Transverse colon (tissue), 4 donors: ENCODE measurements around the gene STAM2. TPM values are rescaled to one million over a fixed set of nuclear protein-coding genes. Genes with fewer than 3 reads are reported as not detected.

Source experiments
- DNase-seq: peaks from one replicate; pipeline ENCODE4 v3.0.0-alpha.2; 2019
- H3K27ac ChIP-seq, 4 donors: fragments of 200-600 bp; sonication (generic); 2 replicates each; pipeline ENCODE4 v1.5.1; 2016 to 2018; ENCODE audit warnings: inconsistent platforms in 4 of 4
- H3K27me3 ChIP-seq: fragments of 200-600 bp; sonication (generic); 2 replicates; pipeline ENCODE4 v1.5.1; 2017; ENCODE audit warnings: inconsistent platforms
- H3K36me3 ChIP-seq, 4 donors: fragments of 200-600 bp; sonication (generic); 2 replicates each; pipeline ENCODE4 v1.5.1; 2017 to 2019; ENCODE audit warnings: inconsistent platforms in 4 of 4
- H3K4me1 ChIP-seq, 4 donors: fragments of 200-600 bp; sonication (generic); 2 replicates each; pipeline ENCODE4 v1.5.1; 2017 to 2020; ENCODE audit warnings: inconsistent platforms in 4 of 4
- H3K4me3 ChIP-seq, 4 donors: fragments of 200-600 bp; sonication (generic); 1 replicate in 1 of 4; 2 replicates in 3 of 4; pipeline versions ENCODE4 v1.5.1 to v1.6.1; 2017 to 2019; ENCODE audit warnings: inconsistent platforms in 4 of 4
- H3K9me3 ChIP-seq, 2 donors: fragments of 200-600 bp; sonication (generic); 2 replicates each; pipeline ENCODE4 v1.5.1; 2017 to 2019; ENCODE audit warnings: inconsistent platforms in 2 of 2
- CTCF ChIP-seq, 5 experiments: fragments of 200-600 bp in 3 of 5; fragments of 450-650 bp in 2 of 5; sonication (generic) in 3 of 5; IDR thresholded peaks; 1 replicate in 2 of 5; 2 replicates in 3 of 5; pipeline ENCODE4 v1.5.1; 2016 to 2017; ENCODE audit warnings: antibody characterized with exemption in 5 of 5, inconsistent platforms in 3 of 5, mild to moderate bottlenecking in 2 of 5, moderate library complexity in 1 of 5
- EP300 ChIP-seq: sonication (generic); formaldehyde crosslinking; IDR thresholded peaks from one replicate; pipeline ENCODE4 v1.6.1; 2017; ENCODE audit warnings: antibody characterized with exemption, low read depth
- POLR2A ChIP-seq: fragments of 450-650 bp; IDR thresholded peaks from one replicate; pipeline ENCODE4 v1.6.1; 2016; ENCODE audit warnings: antibody characterized with exemption, mild to moderate bottlenecking, moderate library complexity
- POLR2AphosphoS5 ChIP-seq, 3 donors: sonication (generic); formaldehyde crosslinking; IDR thresholded peaks; one replicate each; pipeline ENCODE4 v1.6.1; 2016; ENCODE audit warnings: antibody characterized with exemption in 3 of 3
- WGBS, 2 donors: methylation state at CpG; one replicate each; pipeline ENCODE4 v1.1.5; 2018; ENCODE audit warnings: low coverage in 1 of 2; 5-methylcytosine and 5-hydroxymethylcytosine counted together
- in situ Hi-C, 4 donors: fragments of 200-750 bp; cut with MboI; loops; one replicate each; pipeline versions ENCODE4 v1.15.0 to v1.15.1; 2017; ENCODE audit warnings: low sequenced_read_pairs in 3 of 4, low pct_ligation_motif_present in 1 of 4, low pct_unique_long_range_greater_than_20kb in 1 of 4
- intact Hi-C: fragments of 100-400 bp; cut with DNase I; formaldehyde crosslinking; loops from one replicate; pipeline ENCODE4 v1.15.1; 2023; ENCODE audit warnings: low total_unique reads
- total RNA-seq, 4 donors: library from RNA; depleted of rRNA; stranded (reverse); fragments of >200 nt; gene quantifications; one replicate each; pipeline ENCODE4 v1.1.0, GENCODE V29; 2016

Gene STAM2
- total RNA-seq, 4 donors from 2014 or later = 17.1 to 57.2 (median 38.1) TPM

- Histone ChIP-seq H3K4me1 (peaks cover 0 to 14% (median 3%) of the 10 kb centered on the region in 4 donors), H3K9me3 (no peaks in the 10 kb centered on the region), H3K27ac (no peak overlapping the region), H3K36me3 (peaks cover 0 to 15% (median 3%) of the 10 kb centered on the region in 4 donors), H3K4me3 (no peak overlapping the region), H3K27me3 (no peaks in the 10 kb centered on the region)
- in situ Hi-C loops = no loop called here
- TF ChIP-seq CTCF (IDR thresholded peaks at IDR 0.05) (no peak), POLR2A (no peak), EP300 (no peak), POLR2AphosphoS5 (IDR thresholded peaks at IDR 0.05) (no peak)
- DNase-seq = no peak
- 81 to 90% methylated on average over 3 to 4 of the region's 4 CpGs for WGBS, 2 donors
- intact Hi-C loops = no loop called here
Observed at GRCh38 chr2:152126664-152127063, 48.9 kb downstream of the STAM2 start.

- intact Hi-C loops (no loop called here), in situ Hi-C loops (no loop called here)
- WGBS, 2 donors = 69 to 89% methylated on average over 2 of the region's 2 CpGs
- H3K36me3 ChIP-seq = peaks cover 0 to 22% (median 7%) of the 10 kb centered on the region in 4 donors
- DNase-seq = no peak
- H3K27me3 ChIP-seq = no peaks in the 10 kb centered on the region
- TF ChIP-seq CTCF (IDR thresholded peaks at IDR 0.05) (no peak), POLR2A (no peak), POLR2AphosphoS5 (IDR thresholded peaks at IDR 0.05) (no peak), EP300 (no peak)
- H3K4me1 ChIP-seq = peaks cover 0 to 4% (median 0%) of the 10 kb centered on the region in 4 donors
- no peaks in the 10 kb centered on the region for H3K9me3 ChIP-seq
- no peak overlapping the region for H3K27ac ChIP-seq
- no peak overlapping the region for H3K4me3 ChIP-seq
Observed at GRCh38 chr2:152122161-152122560, 53.4 kb downstream of the STAM2 start.

GRCh38 chr2:152120430-152120829 lies 55.1 kb downstream of the STAM2 start:
- H3K4me1 ChIP-seq = peaks cover 0 to 4% (median 0%) of the 10 kb centered on the region in 4 donors
- intact Hi-C loops = no loop called here
- H3K27me3 ChIP-seq = no peaks in the 10 kb centered on the region
- in situ Hi-C loops = no loop called here
- no peak overlapping the region for H3K4me3 ChIP-seq
- peaks cover 0 to 18% (median 7%) of the 10 kb centered on the region in 4 donors for H3K36me3 ChIP-seq
- TF ChIP-seq POLR2AphosphoS5 (IDR thresholded peaks at IDR 0.05) (no peak), EP300 (no peak), CTCF (IDR thresholded peaks at IDR 0.05) (no peak), POLR2A (no peak)
- no peak for DNase-seq
- H3K9me3 ChIP-seq = no peaks in the 10 kb centered on the region
- H3K27ac ChIP-seq = no peak overlapping the region
- 88 to 100% methylated on average over 1 of the region's 1 CpG for WGBS, 2 donors

GRCh38 chr2:152115952-152116351 lies 59.6 kb downstream of the STAM2 start:
- no peak for TF ChIP-seq POLR2A
- TF ChIP-seq EP300 = no peak
- TF ChIP-seq POLR2AphosphoS5 (IDR thresholded peaks at IDR 0.05) = no peak
- TF ChIP-seq CTCF (IDR thresholded peaks at IDR 0.05) = no peak
- in situ Hi-C loops (no loop called here), intact Hi-C loops (no loop called here)
- Histone ChIP-seq H3K36me3 (peaks cover 0 to 8% (median 3%) of the 10 kb centered on the region in 4 donors), H3K27ac (no peak overlapping the region), H3K4me1 (no peaks in the 10 kb centered on the region), H3K9me3 (no peaks in the 10 kb centered on the region), H3K27me3 (no peaks in the 10 kb centered on the region), H3K4me3 (no peak overlapping the region)
- no peak for DNase-seq
- 92 to 96% methylated on average over 3 of the region's 3 CpGs for WGBS, 2 donors
